Activated naive CD8-positive, alpha-beta T cell treated with anti-CD3 and anti-CD28 coated beads, Interleukin-2, amount 50 U/mL, for 16 hours (primary cell): Measurements from ENCODE around the gene CPTP.

Experiments
- DNase-seq: peaks from one replicate; pipeline ENCODE4 v3.0.0-alpha.2; 2020; ENCODE audit warnings: low read depth, low spot score

Gene CPTP

DNA sequence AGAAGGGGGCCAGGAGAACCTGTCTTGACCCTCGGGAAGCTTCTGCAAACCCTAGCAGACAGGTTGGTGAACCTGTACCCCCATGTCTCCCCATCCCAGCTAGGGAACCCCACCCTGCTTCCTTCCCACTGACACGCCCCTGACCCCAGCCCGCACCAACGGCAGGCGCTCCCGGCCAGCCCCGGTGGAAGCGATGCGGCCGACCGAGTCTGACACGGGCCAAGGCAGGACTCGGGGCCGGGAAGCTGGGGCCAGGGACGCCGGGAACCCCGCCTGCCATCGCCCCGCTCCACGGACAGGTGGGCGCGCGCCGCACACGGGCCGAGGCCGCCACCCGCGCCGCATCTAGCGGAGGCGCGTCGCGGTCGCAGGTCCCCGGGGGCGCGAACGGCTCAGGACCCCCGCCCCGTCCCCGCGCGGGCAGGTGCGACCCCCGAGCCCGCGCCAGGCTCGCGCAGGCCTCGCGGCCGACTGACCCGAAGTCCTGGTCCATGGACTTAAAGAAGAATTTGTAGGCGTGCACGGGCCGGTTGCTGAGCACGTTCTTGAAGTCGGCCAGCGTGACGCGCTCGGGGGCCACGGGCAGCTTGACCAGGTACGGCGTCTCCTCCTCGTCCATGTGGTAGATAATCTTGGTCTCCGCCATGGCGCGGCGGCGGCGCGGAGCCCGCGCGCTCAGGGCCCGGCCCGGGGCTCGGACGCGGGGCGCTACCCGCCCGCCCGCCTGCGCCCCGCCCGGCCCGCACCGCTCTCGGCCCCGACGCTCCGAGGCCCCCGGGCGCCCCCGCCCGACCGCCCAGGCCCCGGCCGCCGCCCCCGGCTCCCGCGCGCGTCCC lies 24.0 kb downstream of the CPTP start:
- DNase-seq, result no peak

GRCh38 chr1:1349256-1350012 lies 24.8 kb downstream of the CPTP start, which contains the start of gene DVL1:
DVL1 (minus strand) TSS chr1:1349418; CDS start chr1:1349065, 353 bp downstream.
- DNase-seq, result peak; percentile 32

GRCh38 chr1:1351511-1352427 lies 27.2 kb downstream of the CPTP start:
- DNase-seq, result no peak

GRCh38 chr1:1352786-1353388 lies 28.3 kb downstream of the CPTP start:
- no peak for DNase-seq

DNA sequence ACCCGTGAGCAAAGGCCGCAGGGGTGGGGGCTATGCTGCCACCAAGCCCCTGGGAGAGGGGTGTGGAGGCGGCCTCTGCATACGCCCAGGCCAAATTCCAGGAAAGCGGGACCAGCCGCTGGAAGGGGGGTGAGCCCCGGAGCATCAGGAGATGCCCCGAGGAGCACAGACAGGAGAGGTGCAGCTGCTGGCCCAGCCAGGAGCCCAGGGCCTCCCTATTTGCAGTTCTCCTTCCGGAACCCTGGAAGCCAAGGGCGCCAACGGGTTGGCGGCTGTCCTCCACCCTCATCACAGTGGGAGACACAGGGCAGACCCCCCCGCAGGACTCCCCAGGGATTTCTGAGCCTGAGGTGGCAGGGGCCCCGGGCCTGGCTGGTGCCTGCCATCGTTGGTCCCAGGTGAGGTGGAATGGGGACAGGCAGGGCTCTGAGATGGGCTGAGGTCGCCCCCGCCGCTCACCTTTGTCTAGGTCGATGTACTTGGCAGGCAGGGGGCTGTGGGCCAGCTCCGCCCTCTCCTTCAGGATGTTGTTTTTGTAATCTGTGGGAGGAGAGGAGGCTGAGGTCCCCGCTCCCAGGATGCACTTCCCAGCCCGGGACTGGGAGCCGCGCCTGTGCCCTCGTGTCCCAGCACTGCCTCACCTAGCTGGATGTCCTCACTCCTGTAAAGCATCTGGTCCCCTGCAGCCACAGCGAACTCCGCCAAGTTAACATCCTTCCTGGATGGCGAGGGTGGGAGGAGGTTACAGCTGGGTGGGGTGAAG lies 29.0 kb downstream of the CPTP start:
- no peak for DNase-seq

GRCh38 chr1:1354271-1355247 lies 30.0 kb downstream of the CPTP start:
- DNase-seq, result no peak

DNA sequence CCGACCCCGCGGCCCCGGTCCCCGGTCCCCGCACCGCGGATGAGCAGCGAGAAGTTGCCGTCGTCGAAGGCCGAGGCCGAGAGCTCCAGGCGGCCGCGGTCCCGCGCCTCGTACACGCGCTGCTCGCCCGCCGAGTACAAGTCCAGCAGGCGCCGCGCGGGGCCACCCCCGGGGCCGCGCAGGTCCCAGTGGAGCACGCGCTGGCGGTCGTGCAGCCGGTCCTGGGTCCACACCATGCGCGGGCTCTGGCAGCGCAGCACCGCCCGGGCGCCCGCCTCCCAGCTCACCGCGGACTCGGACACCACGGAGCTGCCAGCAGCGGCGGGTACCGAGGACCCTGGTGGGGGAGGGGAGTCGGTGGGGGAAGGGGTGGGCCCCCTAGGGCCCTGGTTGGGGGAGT lies 30.8 kb downstream of the CPTP start:
- no peak for DNase-seq

- no peak for DNase-seq
Measured at GRCh38 chr1:1356166-1356795, 31.7 kb downstream of the CPTP start.

DNA sequence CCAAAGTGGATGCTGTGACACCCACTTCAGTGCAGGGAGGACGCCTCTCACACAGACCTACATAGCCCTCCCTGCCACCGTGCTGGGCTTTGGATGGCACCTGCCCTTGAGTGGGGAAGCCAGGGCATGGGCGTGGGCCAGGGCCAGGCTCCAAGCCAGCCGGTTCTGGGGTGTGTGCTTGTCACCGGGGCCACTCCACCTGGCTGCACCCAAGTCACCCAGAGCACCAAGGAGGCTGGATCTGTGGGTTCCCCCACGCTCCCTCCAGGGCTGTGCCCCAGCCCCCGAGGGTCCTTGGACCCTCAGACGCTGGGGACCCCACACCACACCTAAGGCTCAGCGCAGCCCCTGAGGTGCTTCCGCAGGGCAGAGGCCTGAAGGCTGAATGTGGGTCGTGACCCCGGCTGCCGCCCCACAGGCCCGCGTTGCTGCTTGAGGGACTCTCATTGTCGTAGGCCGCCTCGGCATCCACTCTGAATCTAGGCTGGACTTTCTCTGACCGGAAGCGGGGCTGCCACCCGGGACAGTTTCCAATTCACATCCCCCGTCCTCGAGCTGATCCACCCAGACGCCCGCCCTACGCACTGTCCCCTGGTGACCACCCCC lies 32.3 kb downstream of the CPTP start:
- DNase-seq, result no peak

- DNase-seq, result no peak
Measured at GRCh38 chr1:1357871-1358432, 33.4 kb downstream of the CPTP start.

- no peak for DNase-seq
Measured at GRCh38 chr1:1358433-1359271, 34.0 kb downstream of the CPTP start, which contains the start of gene MXRA8. MXRA8 (minus strand) TSS chr1:1358555; CDS start chr1:1358504, 51 bp downstream.

DNA sequence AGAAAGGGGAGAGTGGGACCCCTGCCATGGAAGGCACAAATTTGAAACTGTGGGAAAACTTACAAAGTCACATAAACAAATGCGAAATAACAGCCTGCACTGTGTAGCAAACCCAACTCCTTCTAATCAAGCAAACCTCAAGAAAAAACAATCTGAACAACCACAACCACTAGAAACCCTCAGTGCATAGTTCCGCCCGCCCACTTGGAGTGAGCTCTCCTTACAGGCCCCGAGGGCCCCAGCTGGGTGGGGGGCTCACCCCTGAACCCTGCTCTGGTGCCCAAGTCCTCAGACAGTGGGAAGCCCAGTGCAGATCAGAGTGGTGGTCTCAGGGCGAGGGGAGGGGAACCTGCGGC lies 34.7 kb downstream of the CPTP start:
- no peak for DNase-seq

GRCh38 chr1:1359664-1360468 lies 35.3 kb downstream of the CPTP start:
- DNase-seq, result no peak

- DNase-seq, result no peak
Measured at GRCh38 chr1:1360506-1361169, 36.0 kb downstream of the CPTP start.

DNA sequence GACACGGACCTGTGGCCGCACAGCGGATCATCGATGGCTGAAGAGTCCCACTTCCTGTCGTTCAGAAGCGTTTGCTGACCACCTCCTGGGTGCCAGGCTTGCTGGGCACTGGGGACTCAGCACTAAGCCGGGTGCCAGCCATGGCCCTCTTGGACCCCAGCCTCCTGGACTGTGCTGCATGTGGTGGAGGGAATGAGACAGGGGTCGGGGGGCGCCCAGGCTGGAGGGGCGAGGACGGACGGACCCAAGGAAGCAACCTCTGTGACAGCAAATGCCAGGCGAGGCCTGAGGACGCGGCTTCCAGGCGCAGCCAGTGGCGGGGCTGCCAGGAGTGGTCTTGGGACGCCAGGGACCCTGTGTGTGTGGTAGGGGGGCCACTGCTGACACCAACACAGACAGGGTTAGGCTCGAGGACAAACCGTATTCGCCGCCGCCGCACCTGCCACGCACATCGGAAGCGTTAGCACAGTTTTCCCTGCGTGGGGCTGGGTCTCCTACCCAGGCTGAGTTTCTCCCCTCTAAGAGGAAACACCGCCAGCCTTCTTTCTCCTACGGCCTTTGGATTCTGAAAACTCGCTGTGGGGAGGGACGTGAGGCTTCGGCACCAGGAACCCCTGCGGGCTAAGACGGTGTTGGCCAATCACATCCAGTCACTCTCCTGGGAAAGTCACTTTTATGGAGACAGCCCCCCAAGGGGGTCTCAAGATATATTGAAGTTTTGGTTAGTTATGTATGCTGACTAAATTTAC lies 36.8 kb downstream of the CPTP start:
- no peak for DNase-seq
